K562 (cell line): ENCODE results near the gene UNC13C. TPM values are rescaled to one million over a fixed set of nuclear protein-coding genes. Genes with fewer than 3 reads are reported as not detected.

Experiments used
- ATAC-seq: fragments of 200-7000 bp; cut with Tn5 transposase; 3 replicates; pipeline ENCODE4 v1.9.1; 2020; ENCODE audit warnings: moderate library complexity
- BruUV-seq: library from RNA; stranded (reverse); fragments of 400-500 nt; replicated peaks from 2 replicates; lab custom pipeline; 2021; lab: Mats Ljungman, UMichigan
- CTCF ChIA-PET: fragments of 300-600 bp; formaldehyde crosslinking; extraction: SDS; loops from one replicate; lab custom pipeline; 2021; ENCODE audit warnings: low intra/inter-chr PET ratio; lab: Yijun Ruan, JAX
- POLR2A ChIA-PET: fragments of 300-600, 350-650 bp; sonication (Branson Sonifier 250); formaldehyde crosslinking; extraction: SDS; loops from one replicate; lab custom pipeline; 2021; ENCODE audit warnings: antibody characterized with exemption, inconsistent platforms; lab: Yijun Ruan, JAX
- DNase-seq, 4 experiments: peaks; one replicate each; pipeline versions ENCODE4 v3.0.0 to v3.0.0-alpha.2; 2011 to 2018; ENCODE audit warnings: low spot score in 3 of 4, mixed read lengths in 3 of 4; ENCODE audit errors: extremely low read depth in 1 of 4
- FAIRE-seq: peaks from 2 replicates; lab custom pipeline; 2011; peaks lifted over from hg19 to GRCh38; lab: Jason Lieb, UNC
- H2AFZ ChIP-seq: 2 replicates; pipeline ENCODE4 v1.6.0; 2011; ENCODE audit warnings: low read depth, low read length, control low read depth, inconsistent platforms
- H3K27ac ChIP-seq: fragments of 200-600 bp; 3 replicates; pipeline ENCODE4 v1.8.0; 2011; ENCODE audit warnings: low read depth, mild to moderate bottlenecking, control low read depth, inconsistent platforms, low read length, moderate library complexity, mixed read lengths; ENCODE audit errors: extremely low read depth
- H3K27me3 ChIP-seq, 2 experiments: fragments of 300-600 bp in 1 of 2; 2 replicates in 1 of 2; 3 replicates in 1 of 2; pipeline versions ENCODE4 v1.6.0 to v1.8.0; 2011; ENCODE audit warnings: inconsistent platforms in 2 of 2, low read length in 2 of 2, mild to moderate bottlenecking in 1 of 2, mixed read lengths in 1 of 2, moderate library complexity in 1 of 2; ENCODE audit not compliant: control insufficient read depth in 2 of 2, insufficient read depth in 2 of 2
- H3K36me3 ChIP-seq: fragments of 300-600 bp; 3 replicates; pipeline ENCODE4 v1.8.0; 2011; ENCODE audit warnings: mild to moderate bottlenecking, low read length, inconsistent platforms; ENCODE audit not compliant: control insufficient read depth, insufficient read depth
- H3K4me1 ChIP-seq, 2 experiments: fragments of 200-600 bp in 1 of 2; replicated peaks in 1 of 2; 2 replicates in 1 of 2; 3 replicates in 1 of 2; pipeline versions ENCODE4 v1.5.1 to v1.8.0; 2011; ENCODE audit warnings: inconsistent platforms in 2 of 2, low read length in 2 of 2, mild to moderate bottlenecking in 1 of 2, mixed read lengths in 1 of 2, moderate library complexity in 1 of 2; ENCODE audit not compliant: control insufficient read depth in 2 of 2, insufficient read depth in 2 of 2
- H3K4me2 ChIP-seq: 2 replicates; pipeline ENCODE4 v1.6.1; 2011; ENCODE audit warnings: low read length, control low read depth, inconsistent platforms, mixed read lengths; ENCODE audit not compliant: insufficient read depth
- H3K4me3 ChIP-seq: fragments of 200-600 bp; sonication (generic), shearing (Covaris generic); 2 replicates; pipeline ENCODE4 v1.5.1; 2016; ENCODE audit warnings: control low read depth, inconsistent platforms
- H3K79me2 ChIP-seq: fragments of 200-600 bp; 3 replicates; pipeline ENCODE4 v1.8.0; 2011; ENCODE audit warnings: low read length, inconsistent platforms; ENCODE audit not compliant: control insufficient read depth, insufficient read depth
- H3K9ac ChIP-seq, 2 experiments: 2 replicates each; pipeline versions ENCODE4 v1.6.0 to v1.6.1; 2011; ENCODE audit warnings: low read depth in 2 of 2, low read length in 2 of 2, control low read depth in 1 of 2, inconsistent platforms in 1 of 2, mild to moderate bottlenecking in 1 of 2, mixed read lengths in 1 of 2; ENCODE audit not compliant: insufficient read depth in 1 of 2
- H3K9me1 ChIP-seq: one replicate; pipeline ENCODE4 v1.6.0; 2011; ENCODE audit warnings: inconsistent platforms, mild to moderate bottlenecking, low read length, moderate library complexity; ENCODE audit not compliant: control insufficient read depth, insufficient read depth
- H3K9me3 ChIP-seq: replicated peaks from 2 replicates; pipeline ENCODE4 v1.5.1; 2011; ENCODE audit warnings: low read depth, low read length, inconsistent platforms; ENCODE audit not compliant: control insufficient read depth, insufficient read depth
- H4K20me1 ChIP-seq: replicated peaks from 2 replicates; pipeline ENCODE4 v1.6.1; 2011; ENCODE audit warnings: low read length, inconsistent platforms, mixed read lengths; ENCODE audit not compliant: control insufficient read depth, insufficient read depth
- CREB5 ChIP-seq: fragments of 250-450 bp; sonication (Bioruptor Pico); IDR thresholded peaks from 2 replicates; pipeline ENCODE4 v1.5.0; 2020; ENCODE audit warnings: mild to moderate bottlenecking
- GTF2B ChIP-seq: IDR thresholded peaks from 2 replicates; pipeline ENCODE4 v1.6.1; 2011; ENCODE audit not compliant: insufficient read length; ENCODE audit errors: extremely low read depth
- POLR2H ChIP-seq: IDR thresholded peaks from 2 replicates; pipeline ENCODE4 v1.6.1; 2016; ENCODE audit warnings: missing genetic modification characterization, low read depth, mild to moderate bottlenecking, control low read depth, missing compliant biosample characterization, moderate library complexity
- PTRF ChIP-seq: fragments of 450-650 bp; IDR thresholded peaks from 2 replicates; pipeline ENCODE4 v1.6.1; 2016; ENCODE audit warnings: mild to moderate bottlenecking, missing genetic modification characterization, missing compliant biosample characterization
- RBM15 ChIP-seq: fragments of 200-400 bp; formaldehyde crosslinking; IDR thresholded peaks from 2 replicates; pipeline ENCODE4 v1.6.1; 2018; ENCODE audit warnings: mild to moderate bottlenecking, low read length, moderate library complexity; ENCODE audit not compliant: insufficient read depth
- SIX5 ChIP-seq, 2 experiments: IDR thresholded peaks; 2 replicates each; pipeline ENCODE4 v1.6.1; 2011; ENCODE audit warnings: low read length in 2 of 2, borderline replicate concordance in 1 of 2, low read depth in 1 of 2, mild to moderate bottlenecking in 1 of 2, moderate library complexity in 1 of 2; ENCODE audit not compliant: insufficient read depth in 1 of 2
- SREBF1 ChIP-seq: fragments of 150-350 bp; IDR thresholded peaks from 2 replicates; pipeline ENCODE4 v1.6.1; 2014; ENCODE audit warnings: antibody characterized with exemption, low read depth, low read length, borderline replicate concordance
- TBL1XR1 ChIP-seq, 2 experiments: IDR thresholded peaks; 2 replicates each; pipeline ENCODE4 v1.6.1; 2012; ENCODE audit warnings: improper control_type of control experiment in 2 of 2, low read length in 2 of 2, mild to moderate bottlenecking in 1 of 2
- THRAP3 ChIP-seq: fragments of 450-650 bp; IDR thresholded peaks from 2 replicates; pipeline ENCODE4 v1.6.1; 2016; ENCODE audit warnings: mild to moderate bottlenecking, inconsistent platforms, borderline replicate concordance
- XRCC4 ChIP-seq: IDR thresholded peaks from one replicate; pipeline ENCODE4 v1.6.1; 2011; ENCODE audit not compliant: insufficient read depth, insufficient read length; ENCODE audit errors: extremely low read depth
- ZNF12 ChIP-seq: sonication (generic); formaldehyde crosslinking; IDR thresholded peaks from 2 replicates; pipeline ENCODE4 v1.4.0; 2020; ENCODE audit warnings: mild to moderate bottlenecking, missing genetic modification reagents
- ZNF212 ChIP-seq: fragments of 450-650 bp; formaldehyde crosslinking; IDR thresholded peaks from 2 replicates; pipeline ENCODE4 v1.4.0; 2020; ENCODE audit warnings: mild to moderate bottlenecking
- ZNF311 ChIP-seq: fragments of 250-450 bp; sonication (Bioruptor Pico); IDR thresholded peaks from 2 replicates; pipeline ENCODE4 v1.4.0; 2020; ENCODE audit warnings: mild to moderate bottlenecking, moderate library complexity
- WGBS: fragments of 100-300 bp; shearing (Covaris generic); methylation state at CpG from one replicate; pipeline ENCODE4 v1.1.6; 2016; ENCODE audit warnings: low coverage, mixed read lengths; ENCODE audit not compliant: insufficient coverage; ENCODE audit errors: missing lambda C conversion rate; 5-methylcytosine and 5-hydroxymethylcytosine counted together
- in situ Hi-C: fragments of 300-500 bp; cut with MboI; formaldehyde crosslinking; loops from 4 replicates; pipeline ENCODE4 v1.15.0; 2018; ENCODE audit warnings: inconsistent platforms, mixed read lengths
- intact Hi-C: fragments of 100-400 bp; cut with micrococcal nuclease; formaldehyde crosslinking; loops from 2 replicates; pipeline ENCODE4 v1.14.2; 2022
- polyA plus RNA-seq, 8 experiments: library from polyadenylated mRNA; depleted of rRNA in 4 of 8; stranded (reverse) in 5 of 8; unstranded in 3 of 8; fragments of >200 nt; fragmentation: Nextera tagmentation in 2 of 8; fragmentation: Illumina TruSeq in 1 of 8; extraction: Ambion mirVana in 2 of 8; extraction: Trizol in 1 of 8; gene quantifications; 2 replicates each; pipeline versions ENCODE4 v1.2.1 to v1.2.3, GENCODE V29; 2011 to 2014; ENCODE audit warnings: inconsistent platforms in 1 of 8, missing spikeins in 1 of 8
- total RNA-seq, 7 experiments: library from RNA; depleted of rRNA in 6 of 7; stranded (reverse); fragments of >200 nt in 6 of 7; fragmentation: Illumina TruSeq in 2 of 7; extraction: Trizol in 2 of 7; gene quantifications; 2 replicates each; pipeline versions ENCODE4 v1.2.1 to v1.2.3, GENCODE V29; 2011 to 2021; ENCODE audit warnings: low replicate concordance in 1 of 7
- TF ChIP-seq, protein P1 (sequence below): fragments of 150-350 bp; conservative IDR thresholded peaks from 2 replicates; pipeline ENCODE4 v1.6.1; 2014; ENCODE audit warnings: low read length
- TF ChIP-seq, protein P2 (sequence below): fragments of 250-450 bp; sonication (Bioruptor Pico); IDR thresholded peaks from 2 replicates; pipeline ENCODE4 v1.5.0; 2021; ENCODE audit warnings: mild to moderate bottlenecking, borderline replicate concordance

UNC13C gene
- total and polyA plus RNA-seq, 9 of the 15 experiments (the other 6 are each of a cell fraction or from before 2014, with no cell fraction given): not detected

GRCh38 chr15:54354341-54354740 lies 376.1 kb downstream of the UNC13C start:
- BruUV-seq: no TSS peak
- TF ChIP-seq TBL1XR1 (IDR thresholded peaks at IDR 0.05; ENCODE audit: low read length in 2 of 2) (no peak), PTRF (tag) (no peak), SREBF1 (no peak), SIX5 (IDR thresholded peaks at IDR 0.05; ENCODE audit: borderline replicate concordance in 1 of 2, insufficient read depth in 1 of 2, low read depth in 1 of 2, low read length in 2 of 2) (no peak), ZNF311 (no peak), CREB5 (CRISPR knock-in tag) (no peak), ZNF212 (CRISPR knock-in tag) (no peak), ZNF12 (CRISPR knock-in tag) (no peak), RBM15 (no peak), XRCC4 (no peak), GTF2B (no peak), THRAP3 (no peak), POLR2H (no peak)
- TF ChIP-seq, protein P1, sequence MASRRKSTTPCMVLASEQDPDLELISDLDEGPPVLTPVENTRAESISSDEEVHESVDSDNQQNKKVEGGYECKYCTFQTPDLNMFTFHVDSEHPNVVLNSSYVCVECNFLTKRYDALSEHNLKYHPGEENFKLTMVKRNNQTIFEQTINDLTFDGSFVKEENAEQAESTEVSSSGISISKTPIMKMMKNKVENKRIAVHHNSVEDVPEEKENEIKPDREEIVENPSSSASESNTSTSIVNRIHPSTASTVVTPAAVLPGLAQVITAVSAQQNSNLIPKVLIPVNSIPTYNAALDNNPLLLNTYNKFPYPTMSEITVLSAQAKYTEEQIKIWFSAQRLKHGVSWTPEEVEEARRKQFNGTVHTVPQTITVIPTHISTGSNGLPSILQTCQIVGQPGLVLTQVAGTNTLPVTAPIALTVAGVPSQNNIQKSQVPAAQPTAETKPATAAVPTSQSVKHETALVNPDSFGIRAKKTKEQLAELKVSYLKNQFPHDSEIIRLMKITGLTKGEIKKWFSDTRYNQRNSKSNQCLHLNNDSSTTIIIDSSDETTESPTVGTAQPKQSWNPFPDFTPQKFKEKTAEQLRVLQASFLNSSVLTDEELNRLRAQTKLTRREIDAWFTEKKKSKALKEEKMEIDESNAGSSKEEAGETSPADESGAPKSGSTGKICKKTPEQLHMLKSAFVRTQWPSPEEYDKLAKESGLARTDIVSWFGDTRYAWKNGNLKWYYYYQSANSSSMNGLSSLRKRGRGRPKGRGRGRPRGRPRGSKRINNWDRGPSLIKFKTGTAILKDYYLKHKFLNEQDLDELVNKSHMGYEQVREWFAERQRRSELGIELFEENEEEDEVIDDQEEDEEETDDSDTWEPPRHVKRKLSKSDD: no peak
- TF ChIP-seq, protein P2, sequence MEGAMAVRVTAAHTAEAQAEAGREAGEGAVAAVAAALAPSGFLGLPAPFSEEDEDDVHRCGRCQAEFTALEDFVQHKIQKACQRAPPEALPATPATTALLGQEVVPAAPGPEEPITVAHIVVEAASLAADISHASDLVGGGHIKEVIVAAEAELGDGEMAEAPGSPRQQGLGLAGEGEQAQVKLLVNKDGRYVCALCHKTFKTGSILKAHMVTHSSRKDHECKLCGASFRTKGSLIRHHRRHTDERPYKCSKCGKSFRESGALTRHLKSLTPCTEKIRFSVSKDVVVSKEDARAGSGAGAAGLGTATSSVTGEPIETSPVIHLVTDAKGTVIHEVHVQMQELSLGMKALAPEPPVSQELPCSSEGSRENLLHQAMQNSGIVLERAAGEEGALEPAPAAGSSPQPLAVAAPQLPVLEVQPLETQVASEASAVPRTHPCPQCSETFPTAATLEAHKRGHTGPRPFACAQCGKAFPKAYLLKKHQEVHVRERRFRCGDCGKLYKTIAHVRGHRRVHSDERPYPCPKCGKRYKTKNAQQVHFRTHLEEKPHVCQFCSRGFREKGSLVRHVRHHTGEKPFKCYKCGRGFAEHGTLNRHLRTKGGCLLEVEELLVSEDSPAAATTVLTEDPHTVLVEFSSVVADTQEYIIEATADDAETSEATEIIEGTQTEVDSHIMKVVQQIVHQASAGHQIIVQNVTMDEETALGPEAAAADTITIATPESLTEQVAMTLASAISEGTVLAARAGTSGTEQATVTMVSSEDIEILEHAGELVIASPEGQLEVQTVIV (CRISPR knock-in tag): no peak
- TF ChIP-seq, all 486 proteins: peak for 0
- no peak overlapping the region for H2AFZ ChIP-seq
- CTCF ChIA-PET: no interaction called here
- H3K9me3 ChIP-seq: no peaks in the 10 kb centered on the region
- no peaks in the 10 kb centered on the region for H3K4me1 ChIP-seq
- FAIRE-seq (no peak), ATAC-seq (no peak), DNase-seq (no peak)
- H3K4me2 ChIP-seq: no peak overlapping the region
- no peak overlapping the region for H3K27ac ChIP-seq
- H3K36me3 ChIP-seq: no peaks in the 10 kb centered on the region
- intact Hi-C loops: loop anchor here (10.0 kb wide), 1 partner anchor 60 kb away; no protein-coding TSS in a partner anchor
- H3K4me3 ChIP-seq: no peak overlapping the region
- no peak overlapping the region for H3K9ac ChIP-seq
- H3K9me1 ChIP-seq: no peaks in the 10 kb centered on the region
- in situ Hi-C loops: no loop called here
- H3K27me3 ChIP-seq: no peaks in the 10 kb centered on the region
- 0% methylated on average over 1 of the region's 1 CpG for WGBS
- no peaks in the 10 kb centered on the region for H4K20me1 ChIP-seq
- POLR2A ChIA-PET: no interaction called here
- H3K79me2 ChIP-seq: no peaks in the 10 kb centered on the region
